Measurements from ENCODE around the gene SLC5A10. TPM values are rescaled to one million over a fixed set of nuclear protein-coding genes. Genes with fewer than 3 reads are reported as not detected.
"Not testable (repeated sequence)": the region's sequence is repeated elsewhere in the genome, so short reads cannot be mapped to it uniquely, and the experiment has no call there.

The SLC5A10 gene
- polyA plus RNA-seq, 1 donor from 2014 or later, result not detected

DNA sequence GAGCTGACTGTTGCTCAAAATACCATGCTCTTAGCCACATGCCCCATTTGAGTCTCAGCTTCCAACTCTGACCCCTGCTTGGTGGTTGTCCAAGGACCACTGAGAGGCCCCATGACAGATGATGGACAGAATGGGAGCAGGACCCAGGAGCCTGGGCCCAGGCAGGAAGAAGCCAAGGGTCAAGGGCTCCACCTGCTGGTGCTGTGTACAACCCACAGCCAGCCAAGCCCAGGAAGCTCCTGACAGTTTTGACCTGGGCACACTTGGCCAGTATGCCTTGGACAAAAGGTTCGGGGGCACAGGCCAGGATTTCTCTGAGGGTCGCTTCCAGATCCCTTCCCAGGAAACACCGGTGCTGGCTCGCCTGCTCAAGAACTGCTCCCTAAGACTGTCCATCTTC lies 79.8 kb downstream of the SLC5A10 start:
- H4K20me1 ChIP-seq (ENCODE audit: insufficient read depth); H3K27ac ChIP-seq (ENCODE audit: low read length): not testable (repeated sequence)

DNA sequence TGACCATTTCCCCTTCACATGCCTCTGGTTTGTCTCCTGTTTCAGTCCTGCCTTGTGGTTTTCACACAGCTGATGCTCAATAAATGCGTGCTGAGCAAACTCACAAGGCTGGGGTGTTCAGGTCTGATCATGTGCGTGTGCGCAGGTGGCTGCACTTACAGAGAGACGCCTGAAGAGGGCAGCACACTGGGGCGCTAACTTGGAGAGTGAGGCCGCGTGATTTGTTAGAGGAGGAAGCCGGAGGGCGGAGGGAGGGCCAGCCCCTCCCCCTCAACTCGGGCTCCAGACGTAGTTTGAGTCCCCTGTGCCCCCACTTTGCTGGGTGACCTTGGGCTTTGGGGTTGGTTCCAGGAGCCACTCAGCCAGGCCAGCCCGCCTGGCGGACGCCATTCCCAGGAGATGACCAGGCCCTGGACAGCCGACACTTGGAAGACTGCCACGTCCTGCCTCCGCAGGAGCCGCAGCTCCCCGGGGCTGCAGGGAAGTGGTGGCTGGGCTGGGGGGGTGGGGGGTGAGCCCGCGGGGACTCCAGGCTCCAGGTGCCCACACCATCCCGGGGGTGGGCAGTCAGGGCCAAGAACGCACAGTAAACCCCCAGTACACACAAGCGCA lies 80.5 kb downstream of the SLC5A10 start:
- not testable (repeated sequence) for H2AFZ ChIP-seq (ENCODE audit: low read depth, low read length); H3K36me3 ChIP-seq (ENCODE audit: insufficient read depth, low read length); H3K9ac ChIP-seq (ENCODE audit: low read length); H3K4me3 ChIP-seq (ENCODE audit: low read length); H3K27me3 ChIP-seq (ENCODE audit: insufficient read depth, low read depth, low read length); H4K20me1 ChIP-seq (ENCODE audit: insufficient read depth); H3K9me2 ChIP-seq (ENCODE audit: insufficient read depth, low read length); H3K9me3 ChIP-seq (ENCODE audit: low read length); H3K27ac ChIP-seq (ENCODE audit: low read length); H3K79me2 ChIP-seq (replicated peaks; ENCODE audit: insufficient read depth, low read length); H3K4me2 ChIP-seq (ENCODE audit: low read length); H3F3A ChIP-seq (ENCODE audit: insufficient read depth, low read length, poor library complexity, severe bottlenecking)

More for the DNA sequence above, 79.8 kb downstream of the SLC5A10 start:
- not testable (repeated sequence) for H3F3A ChIP-seq (ENCODE audit: insufficient read depth, low read length, poor library complexity, severe bottlenecking); H3K79me2 ChIP-seq (replicated peaks; ENCODE audit: insufficient read depth, low read length); H3K9me3 ChIP-seq (ENCODE audit: low read length); H3K9ac ChIP-seq (ENCODE audit: low read length); H2AFZ ChIP-seq (ENCODE audit: low read depth, low read length); H3K9me2 ChIP-seq (ENCODE audit: insufficient read depth, low read length); H3K4me3 ChIP-seq (ENCODE audit: low read length); H3K27me3 ChIP-seq (ENCODE audit: insufficient read depth, low read depth, low read length); H3K36me3 ChIP-seq (ENCODE audit: insufficient read depth, low read length); H3K4me2 ChIP-seq (ENCODE audit: low read length)

DNA sequence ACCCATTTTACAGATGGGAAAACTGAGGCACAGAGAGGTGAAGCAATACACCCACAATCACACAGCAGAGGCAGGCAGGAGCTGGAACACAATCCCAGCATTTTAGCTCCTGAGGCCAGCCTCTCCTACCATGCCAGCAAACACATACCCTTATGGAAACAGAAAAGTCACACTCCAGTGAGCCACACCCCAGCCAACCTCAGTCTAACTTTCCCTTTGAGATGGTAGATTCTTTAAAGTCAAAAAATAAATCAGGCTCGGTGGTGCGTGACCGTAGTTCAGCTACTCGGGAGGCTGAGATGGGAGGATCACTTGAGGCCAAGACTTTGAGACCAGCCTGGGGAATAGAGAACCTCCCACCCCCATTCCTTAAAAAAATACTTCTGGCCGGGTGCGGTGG lies 84.2 kb downstream of the SLC5A10 start:
- H2AFZ ChIP-seq (ENCODE audit: low read depth, low read length); H3K9ac ChIP-seq (ENCODE audit: low read length); H4K20me1 ChIP-seq (ENCODE audit: insufficient read depth); H3K9me3 ChIP-seq (ENCODE audit: low read length); H3K27me3 ChIP-seq (ENCODE audit: insufficient read depth, low read depth, low read length); H3K4me2 ChIP-seq (ENCODE audit: low read length); H3K9me2 ChIP-seq (ENCODE audit: insufficient read depth, low read length); H3F3A ChIP-seq (ENCODE audit: insufficient read depth, low read length, poor library complexity, severe bottlenecking); H3K27ac ChIP-seq (ENCODE audit: low read length); H3K36me3 ChIP-seq (ENCODE audit: insufficient read depth, low read length); H3K79me2 ChIP-seq (replicated peaks; ENCODE audit: insufficient read depth, low read length); H3K4me3 ChIP-seq (ENCODE audit: low read length): not testable (repeated sequence)

DNA sequence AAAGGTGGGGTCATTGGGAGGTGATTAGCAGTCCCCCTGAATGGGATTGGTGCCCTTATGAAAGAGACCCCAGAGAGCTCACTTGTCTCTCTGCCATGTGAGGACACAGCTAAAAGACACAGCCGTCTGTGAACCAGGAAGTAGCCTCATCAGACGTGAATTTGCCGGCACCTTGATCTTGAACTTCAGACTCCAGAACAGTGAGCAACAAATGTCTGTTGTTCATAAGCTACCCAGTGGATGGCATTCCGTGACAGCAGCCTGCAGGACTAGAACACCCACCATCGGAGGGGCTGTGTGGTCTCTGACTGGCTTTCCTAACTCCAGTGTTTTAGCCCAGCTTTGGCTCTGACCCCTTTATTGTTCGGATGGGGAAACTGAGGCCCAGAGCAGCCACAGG lies 85.6 kb downstream of the SLC5A10 start:
- not testable (repeated sequence) for H3K4me2 ChIP-seq (ENCODE audit: low read length); H4K20me1 ChIP-seq (ENCODE audit: insufficient read depth); H3K9me2 ChIP-seq (ENCODE audit: insufficient read depth, low read length); H3K27me3 ChIP-seq (ENCODE audit: insufficient read depth, low read depth, low read length); H3K36me3 ChIP-seq (ENCODE audit: insufficient read depth, low read length); H3K9ac ChIP-seq (ENCODE audit: low read length); H2AFZ ChIP-seq (ENCODE audit: low read depth, low read length); H3K79me2 ChIP-seq (replicated peaks; ENCODE audit: insufficient read depth, low read length); H3F3A ChIP-seq (ENCODE audit: insufficient read depth, low read length, poor library complexity, severe bottlenecking); H3K27ac ChIP-seq (ENCODE audit: low read length); H3K9me3 ChIP-seq (ENCODE audit: low read length); H3K4me3 ChIP-seq (ENCODE audit: low read length)

DNA sequence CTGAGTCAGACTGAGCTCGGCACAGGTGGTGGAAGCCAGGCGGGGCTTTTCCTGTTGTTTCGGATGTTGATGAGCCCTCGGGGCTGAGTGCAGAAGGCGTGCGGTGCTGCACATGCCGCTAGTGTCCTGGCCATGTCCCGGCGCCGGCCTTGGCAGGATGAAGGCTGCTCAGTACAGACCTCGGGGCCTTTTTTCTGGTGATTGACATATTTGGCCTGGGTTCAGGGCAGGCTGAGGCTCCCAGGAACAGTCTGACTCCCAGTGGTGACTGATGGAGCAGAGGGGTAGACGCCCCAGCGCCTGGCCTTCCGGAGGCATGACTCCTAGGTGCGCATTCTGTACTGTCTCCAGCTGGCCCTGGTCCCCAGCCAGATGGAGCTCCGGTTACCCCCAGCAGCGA lies 86.0 kb downstream of the SLC5A10 start:
- H3K4me3 ChIP-seq (ENCODE audit: low read length); H2AFZ ChIP-seq (ENCODE audit: low read depth, low read length); H3K9me2 ChIP-seq (ENCODE audit: insufficient read depth, low read length); H3K79me2 ChIP-seq (replicated peaks; ENCODE audit: insufficient read depth, low read length); H3F3A ChIP-seq (ENCODE audit: insufficient read depth, low read length, poor library complexity, severe bottlenecking); H3K9me3 ChIP-seq (ENCODE audit: low read length); H3K27me3 ChIP-seq (ENCODE audit: insufficient read depth, low read depth, low read length); H3K36me3 ChIP-seq (ENCODE audit: insufficient read depth, low read length); H3K9ac ChIP-seq (ENCODE audit: low read length); H3K4me2 ChIP-seq (ENCODE audit: low read length); H4K20me1 ChIP-seq (ENCODE audit: insufficient read depth); H3K27ac ChIP-seq (ENCODE audit: low read length): not testable (repeated sequence)

DNA sequence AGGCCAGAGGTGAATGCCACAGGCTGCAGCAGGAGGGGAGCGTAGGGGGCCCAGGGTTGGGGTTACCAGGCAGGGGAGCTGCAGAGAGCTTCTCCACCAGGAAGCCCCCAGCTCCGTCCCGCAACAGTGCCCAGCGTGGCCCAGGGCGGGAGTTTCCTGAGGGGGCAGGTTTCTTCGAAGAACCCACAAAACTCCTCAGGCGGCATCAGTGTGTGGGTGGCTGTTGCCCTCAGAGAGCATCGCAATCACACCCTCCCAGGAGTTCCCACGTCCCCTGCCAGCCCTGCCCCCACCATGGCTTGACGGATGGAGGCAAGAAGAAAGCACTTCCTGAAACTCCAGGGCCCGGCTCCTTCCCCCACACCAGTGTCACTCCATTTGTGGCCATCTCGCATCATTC lies 86.8 kb downstream of the SLC5A10 start:
- not testable (repeated sequence) for H3K27ac ChIP-seq (ENCODE audit: low read length); H3K9me2 ChIP-seq (ENCODE audit: insufficient read depth, low read length); H3K79me2 ChIP-seq (replicated peaks; ENCODE audit: insufficient read depth, low read length); H3K4me3 ChIP-seq (ENCODE audit: low read length); H3K27me3 ChIP-seq (ENCODE audit: insufficient read depth, low read depth, low read length); H3K9me3 ChIP-seq (ENCODE audit: low read length); H3K9ac ChIP-seq (ENCODE audit: low read length); H3K36me3 ChIP-seq (ENCODE audit: insufficient read depth, low read length); H4K20me1 ChIP-seq (ENCODE audit: insufficient read depth); H3K4me2 ChIP-seq (ENCODE audit: low read length); H2AFZ ChIP-seq (ENCODE audit: low read depth, low read length); H3F3A ChIP-seq (ENCODE audit: insufficient read depth, low read length, poor library complexity, severe bottlenecking)

DNA sequence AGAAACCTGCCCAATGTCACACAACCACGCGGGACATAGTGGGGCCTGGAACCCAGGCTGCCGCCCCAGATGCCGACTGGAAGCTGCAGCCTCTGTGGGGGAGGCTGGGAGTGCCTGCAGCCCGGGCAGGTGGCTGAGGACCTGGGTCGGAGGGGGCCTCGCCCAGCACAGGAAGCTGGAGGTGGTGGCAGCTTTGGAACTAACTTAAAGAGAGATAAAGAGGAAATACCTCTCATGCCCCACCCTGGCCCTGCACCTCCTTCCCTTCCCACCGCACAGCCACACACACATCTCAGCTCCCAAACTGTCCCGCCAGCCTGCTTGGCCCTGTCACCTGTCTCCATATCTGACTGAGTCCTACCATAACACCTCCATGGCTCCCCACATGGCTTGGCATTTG lies 88.4 kb downstream of the SLC5A10 start:
- not testable (repeated sequence) for H3K9me2 ChIP-seq (ENCODE audit: insufficient read depth, low read length); H3K27me3 ChIP-seq (ENCODE audit: insufficient read depth, low read depth, low read length); H3K9me3 ChIP-seq (ENCODE audit: low read length); H3K27ac ChIP-seq (ENCODE audit: low read length); H3K9ac ChIP-seq (ENCODE audit: low read length); H3K79me2 ChIP-seq (replicated peaks; ENCODE audit: insufficient read depth, low read length); H3K4me2 ChIP-seq (ENCODE audit: low read length); H4K20me1 ChIP-seq (ENCODE audit: insufficient read depth); H3K36me3 ChIP-seq (ENCODE audit: insufficient read depth, low read length); H3F3A ChIP-seq (ENCODE audit: insufficient read depth, low read length, poor library complexity, severe bottlenecking); H3K4me3 ChIP-seq (ENCODE audit: low read length); H2AFZ ChIP-seq (ENCODE audit: low read depth, low read length)

DNA sequence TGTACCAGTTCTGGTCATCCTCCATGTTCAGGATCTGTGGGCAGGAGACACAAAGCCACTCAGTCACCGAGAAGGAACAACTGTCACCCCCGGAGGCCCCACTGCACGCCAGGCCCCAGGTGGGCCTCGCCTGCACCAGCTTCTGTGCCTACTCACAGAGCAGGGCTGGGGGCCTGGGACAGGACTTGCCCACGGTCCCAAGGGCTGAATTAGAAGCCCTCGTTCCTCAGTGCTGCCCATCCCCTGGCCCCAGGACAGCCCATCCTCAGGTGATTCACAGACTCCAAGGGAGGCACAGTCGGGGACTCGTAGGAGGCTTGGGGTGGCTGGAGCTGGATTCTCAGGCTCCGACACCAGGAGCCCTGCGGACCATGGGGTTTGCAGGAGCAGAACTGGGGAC lies 89.9 kb downstream of the SLC5A10 start:
- not testable (repeated sequence) for H3K27ac ChIP-seq (ENCODE audit: low read length); H3K79me2 ChIP-seq (replicated peaks; ENCODE audit: insufficient read depth, low read length); H3K9me3 ChIP-seq (ENCODE audit: low read length); H3K4me3 ChIP-seq (ENCODE audit: low read length); H3K9me2 ChIP-seq (ENCODE audit: insufficient read depth, low read length); H4K20me1 ChIP-seq (ENCODE audit: insufficient read depth); H3K4me2 ChIP-seq (ENCODE audit: low read length); H3K9ac ChIP-seq (ENCODE audit: low read length); H3K36me3 ChIP-seq (ENCODE audit: insufficient read depth, low read length); H3F3A ChIP-seq (ENCODE audit: insufficient read depth, low read length, poor library complexity, severe bottlenecking); H2AFZ ChIP-seq (ENCODE audit: low read depth, low read length); H3K27me3 ChIP-seq (ENCODE audit: insufficient read depth, low read depth, low read length)

Data from neural cell (in vitro differentiated cells).